ENCODE data around the gene FKBP1C.

- TF ChIP-seq TSHZ2 (CRISPR knock-in tag; IDR thresholded peaks at IDR 0.05) (no peak), ISL1 (CRISPR knock-in tag; IDR thresholded peaks at IDR 0.05) (no peak), ZFP30 (CRISPR knock-in tag; IDR thresholded peaks at IDR 0.05) (no peak), TCF4 (CRISPR knock-in tag; IDR thresholded peaks at IDR 0.05; ENCODE audit: borderline replicate concordance) (no peak), RARB (CRISPR knock-in tag; IDR thresholded peaks at IDR 0.05) (no peak), ZFP3 (CRISPR knock-in tag; IDR thresholded peaks at IDR 0.05) (no peak), BACH2 (CRISPR knock-in tag; IDR thresholded peaks at IDR 0.05; ENCODE audit: borderline replicate concordance) (no peak)
Measured at GRCh38 chr6:63245420-63245819, 34.2 kb downstream of the FKBP1C start.
